H1 (cell line): Measurements from ENCODE around the gene ASPG. TPM values are rescaled to one million over a fixed set of nuclear protein-coding genes. Genes with fewer than 3 reads are reported as not detected.

Experiments
- CHD2 ChIP-seq: IDR thresholded peaks from 2 replicates; pipeline ENCODE4 v1.6.1; 2012; ENCODE audit warnings: low read length, improper control_type of control experiment
- NRF1 ChIP-seq: IDR thresholded peaks from 2 replicates; pipeline ENCODE4 v1.6.1; 2011; ENCODE audit warnings: mild to moderate bottlenecking, low read depth, low read length, improper control_type of control experiment
- SIN3A ChIP-seq, 2 experiments: IDR thresholded peaks in 1 of 2; conservative IDR thresholded peaks in 1 of 2; 2 replicates each; pipeline ENCODE4 v1.6.1; 2011 to 2012; ENCODE audit warnings: low read length in 2 of 2, improper control_type of control experiment in 1 of 2, low read depth in 1 of 2, mild to moderate bottlenecking in 1 of 2
- SP1 ChIP-seq: IDR thresholded peaks from 2 replicates; pipeline ENCODE4 v1.6.1; 2011; ENCODE audit warnings: low read depth, low read length
- SUZ12 ChIP-seq: fragments of 200-600 bp; sonication (generic); IDR thresholded peaks from 2 replicates; pipeline ENCODE4 v1.6.1; 2012; ENCODE audit warnings: mild to moderate bottlenecking, inconsistent platforms, low read length, moderate library complexity, mixed read lengths
- polyA plus RNA-seq, 7 experiments: library from polyadenylated mRNA; depleted of rRNA in 3 of 7; stranded (reverse) in 5 of 7; unstranded in 2 of 7; fragments of >200 nt in 5 of 7; fragments of 200-250 nt in 2 of 7; gene quantifications; 1 replicate in 5 of 7; 2 replicates in 1 of 7; 4 replicates in 1 of 7; pipeline versions ENCODE4 v1.2.1 to v1.2.3, GENCODE V29; 2011 to 2013; ENCODE audit warnings: missing spikeins in 2 of 7, mixed read lengths in 2 of 7
- total RNA-seq: library from RNA; stranded (reverse); fragmentation: NEBNext Ultra II Directional; extraction: Animal tissue kit (Norgen Biotek cat#: 25700); gene quantifications from 2 replicates; pipeline ENCODE4 v1.2.1, GENCODE V29; 2021

ASPG gene
- total and polyA plus RNA-seq, 2 of the 8 experiments (the other 6 are each of a cell fraction or from before 2014, with no cell fraction given), result 0.34 to 0.59 TPM

GRCh38 chr14:104107101-104107581, 21.6 kb downstream of the ASPG start (continued):
- TF ChIP-seq CHD2, result no peak
- TF ChIP-seq SUZ12, result no peak
- no peak for TF ChIP-seq SP1
- no peak for TF ChIP-seq SIN3A (conservative IDR thresholded peaks at IDR 0.05 in 1 of 2, IDR thresholded peaks at IDR 0.05 in 1 of 2; ENCODE audit: low read depth in 1 of 2, low read length in 2 of 2)
- no peak for TF ChIP-seq NRF1
